PC-9 (cell line): Measurements from ENCODE around the gene KRTAP10-11.

Experiments
- CTCF ChIP-seq: fragments of 200-600 bp; sonication (generic); conservative IDR thresholded peaks from 2 replicates; pipeline ENCODE4 v1.6.1; 2017; ENCODE audit warnings: mixed run types, antibody characterized with exemption, mild to moderate bottlenecking, moderate library complexity
- EZH2 ChIP-seq: fragments of 200-600 bp; sonication (generic); IDR thresholded peaks from 2 replicates; pipeline ENCODE4 v1.8.0; 2017; ENCODE audit warnings: antibody characterized with exemption, low read depth

DNA sequence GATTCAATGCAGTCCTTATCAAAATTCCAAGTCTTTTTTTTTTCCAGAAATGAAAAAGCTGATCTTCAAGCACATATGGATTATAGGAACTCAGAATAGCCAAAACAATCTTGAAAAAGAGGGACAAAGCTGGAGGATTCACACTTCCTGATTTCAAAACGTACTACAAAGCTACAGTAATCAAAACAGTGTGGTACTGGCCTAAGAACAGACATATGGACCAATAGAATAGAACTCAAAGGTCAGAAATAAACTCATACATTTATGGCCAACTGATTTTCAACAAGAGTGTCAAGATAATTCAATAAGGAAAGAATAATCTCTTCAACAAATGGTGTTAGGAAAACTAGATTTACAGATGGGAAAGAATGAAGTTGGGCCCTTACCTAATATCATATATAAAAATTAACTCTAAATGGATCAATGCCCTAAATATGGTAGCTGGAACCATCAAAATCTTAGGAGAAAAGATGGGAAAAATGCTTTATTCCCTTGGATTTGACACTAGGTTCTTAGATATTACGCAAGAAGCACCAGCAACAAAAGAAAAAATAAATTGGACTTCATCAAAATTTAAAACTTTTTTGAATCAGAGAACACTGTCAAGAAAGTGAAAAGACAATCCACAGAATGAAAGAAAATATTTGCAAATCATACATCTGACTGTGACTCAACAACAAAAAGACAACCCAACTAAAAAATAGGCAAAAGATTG is 46.7 kb downstream of the KRTAP10-11 start:
- no peak for TF ChIP-seq CTCF
- no peak for TF ChIP-seq EZH2
